ENCODE measurements around the gene SLC7A6OS.

GRCh38 chr16:68297908-68298307 lies 12.8 kb downstream of the SLC7A6OS start:
- TF ChIP-seq CTCF (optimal IDR thresholded peaks at IDR 0.05 in 1 of 3, IDR thresholded peaks at IDR 0.05 in 1 of 3, conservative IDR thresholded peaks at IDR 0.05 in 1 of 3; ENCODE audit: extremely low read depth in 1 of 3, insufficient read depth in 2 of 3, low read length in 3 of 3): no peak
- no peak for TF ChIP-seq EZH2 (IDR thresholded peaks at IDR 0.05; ENCODE audit: low read length)
